H4 (cell line): Measurements from ENCODE around the gene MADCAM1. TPM values are rescaled to one million over a fixed set of nuclear protein-coding genes. Genes with fewer than 3 reads are reported as not detected.

Source experiments
- DNase-seq: peaks from one replicate; pipeline ENCODE4 v3.0.0-alpha.2; 2015; ENCODE audit warnings: low spot score
- total RNA-seq: library from RNA; depleted of rRNA; stranded (reverse); fragments of >200 nt; shearing (Covaris generic); gene quantifications from 2 replicates; pipeline ENCODE4 v1.2.3, GENCODE V29; 2014

MADCAM1 gene
- total RNA-seq, 1 experiment from 2014 or later: not detected

- peak; percentile 84 for DNase-seq
Observed at GRCh38 chr19:488505-489417, 7.5 kb upstream of the MADCAM1 start.

- DNase-seq: no peak
Observed at GRCh38 chr19:489418-490196, 6.7 kb upstream of the MADCAM1 start.

- DNase-seq: no peak
Observed at GRCh38 chr19:491146-491741, 5.0 kb upstream of the MADCAM1 start.

- no peak for DNase-seq
Observed at GRCh38 chr19:492091-492531, 4.2 kb upstream of the MADCAM1 start.

GRCh38 chr19:493391-494170 lies 2.7 kb upstream of the MADCAM1 start:
- no peak for DNase-seq

GRCh38 chr19:494171-495080 lies 1.9 kb upstream of the MADCAM1 start:
- no peak for DNase-seq

GRCh38 chr19:495081-495401 lies 1.2 kb upstream of the MADCAM1 start:
- no peak for DNase-seq

GRCh38 chr19:495402-496111 lies 729 bp upstream of the MADCAM1 start:
- DNase-seq: no peak

- no peak for DNase-seq
Observed at GRCh38 chr19:496986-497385, 700 bp downstream of the MADCAM1 start.

- no peak for DNase-seq
Observed at GRCh38 chr19:497491-497868, 1.2 kb downstream of the MADCAM1 start.

- DNase-seq: no peak
Observed at GRCh38 chr19:497869-498510, 1.7 kb downstream of the MADCAM1 start.

- no peak for DNase-seq
Observed at GRCh38 chr19:498511-498891, 2.2 kb downstream of the MADCAM1 start.

- DNase-seq: no peak
Observed at GRCh38 chr19:498977-499623, 2.8 kb downstream of the MADCAM1 start.

GRCh38 chr19:501646-502045 lies 5.4 kb downstream of the MADCAM1 start:
- DNase-seq: no peak

- no peak for DNase-seq
Observed at GRCh38 chr19:504616-505015, 8.3 kb downstream of the MADCAM1 start.

- DNase-seq: peak; percentile 100
Observed at GRCh38 chr19:506404-507285, 10.4 kb downstream of the MADCAM1 start.

- DNase-seq: peak; percentile 63
Observed at GRCh38 chr19:507286-508203, 11.3 kb downstream of the MADCAM1 start, which contains the start of gene TPGS1. TPGS1 (plus strand) TSS chr19:507497; CDS start chr19:507507, 10 bp downstream.
